ENCODE measurements around the gene E2F4.
A peak's percentile ranks its signal among the peaks of the same experiment; 100 is the strongest.

Gene E2F4

DNA sequence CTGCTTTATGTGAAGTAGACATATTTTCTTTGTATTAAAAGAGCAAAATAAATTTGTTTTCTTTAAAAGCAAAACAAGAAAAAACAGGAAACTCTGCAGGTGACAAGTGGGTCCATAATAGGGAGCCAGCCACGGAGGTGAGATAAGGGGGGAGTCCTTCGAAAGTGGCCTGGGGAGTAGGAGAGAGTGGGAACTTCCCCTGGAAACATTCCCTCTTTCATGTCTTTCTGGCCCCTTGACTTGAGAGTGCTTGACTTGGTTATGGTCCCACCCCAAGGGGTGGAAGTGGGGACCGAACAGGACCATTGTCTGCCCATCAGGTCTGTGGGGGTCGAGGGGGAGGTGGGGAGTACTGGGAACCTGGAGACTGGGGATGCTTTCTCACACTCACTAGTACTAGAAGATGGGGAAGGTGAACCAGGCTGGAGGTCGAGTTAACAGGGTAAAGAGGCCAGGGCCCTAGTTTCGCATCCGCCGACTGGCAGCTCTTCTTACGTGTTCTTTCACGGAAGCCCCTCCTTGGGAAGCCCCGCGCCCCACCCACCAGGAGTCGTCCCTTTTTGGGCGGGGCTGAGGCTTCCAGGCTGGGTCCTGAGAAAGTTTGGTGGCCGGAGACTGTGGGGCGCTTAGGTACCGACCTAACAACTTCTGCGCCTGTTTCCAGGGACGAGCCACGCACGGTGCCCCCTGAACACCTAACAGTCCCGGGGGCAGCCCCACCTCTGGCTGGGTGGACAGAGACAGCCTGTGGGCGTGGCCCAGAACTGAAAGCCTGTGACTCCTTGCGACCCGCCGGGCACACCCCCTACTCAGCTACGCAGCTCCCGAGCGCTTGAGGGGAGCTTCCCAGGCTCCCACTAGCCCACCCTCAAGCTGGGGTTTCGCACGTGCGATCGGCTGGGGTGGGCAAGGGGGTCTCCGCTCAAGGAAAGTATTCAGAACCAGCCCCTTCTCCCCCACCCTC is 33.0 kb upstream of the E2F4 start:
- DNase-seq, result peak; percentile 72

DNA sequence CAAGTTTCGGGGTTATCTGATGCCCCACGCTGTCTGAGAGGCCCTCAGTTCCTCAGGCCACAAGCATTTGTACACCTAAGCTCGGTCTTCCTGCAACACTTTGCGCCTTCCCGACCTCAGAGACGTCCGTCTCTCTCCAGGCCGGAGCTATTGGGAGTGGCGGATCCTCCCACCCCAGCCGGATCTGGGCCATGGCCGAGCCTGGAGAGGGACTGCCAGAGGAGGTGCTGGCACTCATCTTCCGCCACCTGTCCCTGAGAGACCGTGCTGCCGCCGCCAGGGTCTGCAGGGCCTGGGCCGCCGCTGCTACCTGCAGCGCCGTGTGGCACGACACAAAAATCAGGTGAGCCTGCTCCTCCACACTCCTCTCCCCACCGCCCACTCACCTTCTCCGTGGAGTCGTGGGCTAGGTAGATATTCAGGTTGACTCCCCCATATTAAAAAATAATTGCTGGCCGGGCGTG is 30.3 kb upstream of the E2F4 start:
- DNase-seq, result no peak

DNA sequence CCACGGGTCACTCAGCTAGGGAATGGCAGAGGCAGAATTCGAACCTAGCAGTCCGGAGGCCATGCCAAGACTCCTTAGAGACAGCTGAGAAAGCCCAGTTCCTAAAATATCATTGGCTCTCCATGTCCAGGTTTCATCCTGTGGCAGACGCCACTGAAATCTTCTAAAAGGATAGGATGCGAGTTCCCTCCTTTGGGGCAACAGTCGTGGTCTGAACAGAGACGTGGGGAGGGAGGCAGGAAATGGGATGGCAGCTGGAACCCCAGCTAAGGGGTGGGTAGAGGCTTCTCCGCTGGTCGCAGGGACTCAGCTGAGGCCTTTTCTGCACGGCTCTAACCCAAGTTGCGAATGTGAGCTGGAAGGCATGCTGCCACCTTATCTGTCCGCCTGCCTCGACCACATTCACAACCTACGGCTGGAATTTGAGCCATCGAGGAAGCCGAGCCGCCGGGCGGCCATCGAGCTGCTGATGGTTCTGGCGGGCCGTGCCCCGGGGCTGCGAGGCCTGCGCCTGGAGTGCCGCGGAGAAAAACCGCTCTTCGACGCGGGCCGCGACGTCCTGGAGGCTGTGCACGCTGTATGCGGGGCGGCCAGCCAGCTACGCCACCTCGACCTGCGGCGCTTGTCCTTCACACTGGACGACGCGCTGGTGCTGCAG is 29.3 kb upstream of the E2F4 start:
- DNase-seq, result no peak

DNA sequence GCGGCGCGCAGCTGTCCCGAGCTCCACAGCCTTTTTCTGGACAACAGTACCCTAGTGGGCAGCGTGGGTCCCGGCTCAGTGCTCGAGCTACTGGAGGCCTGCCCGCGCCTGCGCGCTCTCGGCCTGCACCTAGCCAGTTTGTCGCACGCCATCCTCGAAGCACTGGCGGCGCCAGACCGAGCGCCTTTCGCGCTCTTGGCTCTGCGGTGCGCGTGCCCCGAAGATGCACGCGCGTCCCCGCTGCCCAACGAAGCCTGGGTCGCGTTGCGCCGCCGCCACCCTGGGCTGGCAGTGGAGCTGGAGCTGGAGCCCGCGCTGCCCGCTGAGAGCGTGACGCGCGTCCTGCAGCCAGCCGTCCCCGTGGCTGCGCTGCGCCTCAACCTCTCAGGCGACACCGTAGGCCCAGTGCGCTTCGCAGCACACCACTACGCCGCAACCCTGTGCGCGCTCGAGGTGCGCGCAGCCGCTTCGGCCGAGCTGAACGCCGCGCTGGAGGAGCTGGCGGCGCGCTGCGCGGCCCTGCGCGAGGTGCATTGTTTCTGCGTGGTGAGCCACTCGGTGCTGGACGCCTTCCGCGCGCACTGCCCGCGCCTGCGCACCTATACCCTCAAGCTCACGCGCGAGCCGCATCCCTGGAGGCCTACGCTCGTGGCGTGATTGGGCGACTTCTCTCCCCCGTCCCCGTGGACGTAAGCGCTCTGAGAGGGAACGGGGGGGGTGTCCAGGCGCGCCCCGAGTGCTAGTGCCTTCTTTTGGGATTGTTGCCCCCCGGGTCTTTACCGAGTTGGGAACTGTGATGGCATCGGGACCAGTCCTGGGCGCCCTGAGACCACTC is 28.6 kb upstream of the E2F4 start:
- no peak for DNase-seq

DNA sequence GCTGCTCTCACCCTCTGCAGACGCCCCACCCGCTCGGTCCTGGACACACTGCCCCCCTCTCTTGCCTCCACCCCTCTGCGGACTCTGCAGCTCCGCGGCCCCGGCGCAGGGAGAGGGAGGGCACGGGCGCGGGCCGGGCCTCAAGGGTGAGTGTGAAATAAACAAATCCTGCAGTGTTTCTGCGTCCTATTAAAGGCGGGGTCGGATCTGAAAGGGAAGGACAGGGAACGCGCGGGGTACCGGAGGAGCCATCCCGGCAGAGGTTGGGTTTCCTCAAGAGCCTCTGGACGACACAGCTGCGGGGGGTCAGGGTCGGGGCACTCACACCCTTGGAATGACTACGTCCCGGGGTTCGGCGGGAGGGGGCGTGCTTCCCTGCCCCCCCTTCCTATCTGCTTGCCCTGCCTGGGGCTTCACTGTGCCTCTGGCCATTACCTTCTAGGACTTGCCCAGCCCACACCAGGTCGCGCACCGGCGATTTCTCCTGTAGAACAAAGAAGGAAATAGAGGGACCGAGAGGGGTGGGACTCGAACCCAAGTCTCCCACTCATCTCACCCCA is 27.9 kb upstream of the E2F4 start:
- no peak for DNase-seq

DNA sequence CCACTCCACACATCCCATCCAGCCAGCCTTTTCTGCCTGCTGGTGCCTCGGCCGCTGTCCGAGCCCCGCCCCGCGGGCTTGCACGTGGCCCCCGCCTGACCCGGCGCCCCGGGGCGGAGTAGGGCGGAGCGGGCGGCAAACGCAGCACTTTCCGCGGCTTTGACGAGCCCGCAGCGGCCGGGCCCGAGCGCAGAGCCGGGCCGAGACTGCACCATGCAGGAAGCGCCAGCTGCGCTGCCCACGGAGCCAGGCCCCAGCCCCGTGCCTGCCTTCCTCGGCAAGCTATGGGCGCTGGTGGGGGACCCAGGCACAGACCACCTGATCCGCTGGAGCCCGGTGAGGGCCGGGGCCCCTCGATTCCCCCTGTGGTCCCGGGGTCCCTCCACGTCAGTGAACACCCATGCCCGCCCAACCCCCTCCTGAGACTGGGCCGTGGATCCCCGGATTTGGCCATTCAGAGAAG is 27.3 kb upstream of the E2F4 start, which contains the start of gene HSF4:
HSF4 (plus strand) TSS at position 147 of the 463 bp plus-strand sequence; CDS start at position 214, 67 bp downstream.
- DNase-seq, result no peak

DNA sequence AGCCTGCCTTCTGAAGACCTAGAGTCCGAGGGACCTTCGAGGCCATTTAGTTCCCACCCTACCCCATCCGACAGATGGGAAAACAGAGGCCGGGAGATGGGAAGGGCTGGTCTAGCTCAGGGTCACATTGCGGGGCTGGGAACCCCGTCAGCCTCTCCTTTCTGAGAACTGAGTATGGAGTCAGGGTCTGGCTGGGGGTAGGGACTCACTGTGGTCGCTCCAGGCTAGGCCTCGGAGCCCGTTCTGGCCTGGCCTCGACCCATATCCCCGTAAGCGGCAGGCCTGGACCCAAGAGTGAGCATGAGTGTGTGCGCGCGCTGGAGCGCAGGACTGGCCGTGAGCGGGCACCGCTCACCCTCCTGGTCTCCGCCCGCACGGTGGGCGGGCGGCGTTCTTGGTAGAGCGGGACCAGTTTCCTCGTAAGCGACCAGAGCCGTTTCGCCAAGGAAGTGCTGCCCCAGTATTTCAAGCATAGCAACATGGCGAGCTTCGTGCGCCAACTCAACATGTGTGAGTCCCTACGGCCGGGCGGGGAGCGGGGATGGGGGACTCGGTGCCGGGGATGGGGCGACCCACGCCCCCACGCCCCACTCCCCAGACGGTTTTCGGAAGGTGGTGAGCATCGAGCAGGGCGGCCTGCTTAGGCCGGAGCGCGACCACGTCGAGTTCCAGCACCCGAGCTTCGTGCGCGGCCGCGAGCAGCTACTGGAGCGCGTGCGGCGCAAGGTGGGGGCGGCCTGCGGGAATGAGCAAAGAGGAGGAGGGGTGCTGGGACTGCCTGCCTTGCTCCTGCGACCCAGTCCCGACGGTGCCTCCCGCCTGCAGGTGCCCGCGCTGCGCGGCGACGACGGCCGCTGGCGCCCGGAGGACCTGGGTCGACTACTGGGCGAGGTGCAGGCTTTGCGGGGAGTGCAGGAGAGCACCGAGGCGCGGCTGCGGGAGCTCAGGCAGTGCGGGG is 26.6 kb upstream of the E2F4 start:
- DNase-seq, result no peak

DNA sequence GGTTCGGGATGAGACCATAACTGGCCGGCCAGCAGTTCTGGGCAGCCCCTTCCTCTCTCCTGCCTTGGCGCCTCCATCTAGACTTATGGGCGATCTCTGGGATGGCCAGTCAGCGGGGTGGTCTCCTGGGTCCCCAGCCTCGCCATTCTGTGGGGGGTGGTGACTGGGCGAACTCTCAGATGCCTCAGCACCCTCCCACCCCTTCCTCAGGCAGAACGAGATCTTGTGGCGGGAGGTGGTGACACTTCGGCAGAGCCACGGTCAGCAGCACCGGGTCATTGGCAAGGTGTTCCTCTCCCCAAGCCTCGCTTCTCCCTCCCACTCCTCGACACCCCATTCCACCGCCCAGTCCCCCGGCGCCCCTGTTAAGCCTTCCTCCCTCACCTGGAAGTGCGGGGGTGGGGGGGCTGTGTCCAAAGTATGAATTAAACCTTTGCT is 25.8 kb upstream of the E2F4 start:
- no peak for DNase-seq

DNA sequence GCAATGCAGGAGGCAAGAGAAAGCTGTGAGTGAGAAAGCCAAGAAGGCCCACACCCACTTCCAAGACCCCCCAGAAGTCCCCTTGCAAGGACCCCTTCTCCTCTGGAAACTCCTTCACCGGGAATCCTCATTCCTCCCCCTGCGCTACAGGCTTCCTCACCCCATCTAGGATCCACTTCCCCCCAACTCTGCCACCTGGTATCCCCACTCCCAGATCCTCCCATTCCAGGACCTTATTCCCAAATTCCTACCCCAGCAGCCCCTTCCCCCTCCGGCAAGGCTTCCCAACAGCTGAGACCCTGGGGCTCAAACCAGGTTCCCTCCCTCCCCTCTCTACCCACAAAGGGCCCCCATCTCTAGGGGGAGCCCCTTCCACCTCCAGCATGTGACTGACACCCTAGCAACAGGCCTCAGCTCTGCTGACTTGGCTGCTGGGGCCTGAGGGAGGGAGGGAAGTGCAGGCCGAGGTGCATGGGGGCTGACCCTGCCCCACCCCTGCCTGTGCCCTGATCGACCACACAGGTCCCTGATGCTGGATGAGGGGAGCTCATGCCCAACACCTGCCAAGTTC is 25.3 kb upstream of the E2F4 start:
- no peak for DNase-seq

DNA sequence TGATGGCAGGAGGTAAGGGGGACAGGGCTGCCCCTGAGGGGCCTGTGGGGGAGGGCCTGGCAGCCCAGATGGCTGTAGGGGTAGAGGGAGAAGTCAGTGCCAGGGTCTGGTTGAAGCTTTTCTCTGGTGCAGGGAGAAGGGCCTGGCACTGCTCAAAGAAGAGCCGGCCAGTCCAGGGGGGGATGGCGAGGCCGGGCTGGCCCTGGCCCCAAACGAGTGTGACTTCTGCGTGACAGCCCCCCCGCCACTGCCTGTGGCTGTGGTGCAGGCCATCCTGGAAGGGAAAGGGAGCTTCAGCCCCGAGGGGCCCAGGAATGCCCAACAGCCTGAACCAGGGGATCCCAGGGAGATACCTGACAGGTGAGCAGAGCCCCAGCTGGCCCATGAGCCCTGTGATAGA is 24.4 kb upstream of the E2F4 start:
- no peak for DNase-seq

DNA sequence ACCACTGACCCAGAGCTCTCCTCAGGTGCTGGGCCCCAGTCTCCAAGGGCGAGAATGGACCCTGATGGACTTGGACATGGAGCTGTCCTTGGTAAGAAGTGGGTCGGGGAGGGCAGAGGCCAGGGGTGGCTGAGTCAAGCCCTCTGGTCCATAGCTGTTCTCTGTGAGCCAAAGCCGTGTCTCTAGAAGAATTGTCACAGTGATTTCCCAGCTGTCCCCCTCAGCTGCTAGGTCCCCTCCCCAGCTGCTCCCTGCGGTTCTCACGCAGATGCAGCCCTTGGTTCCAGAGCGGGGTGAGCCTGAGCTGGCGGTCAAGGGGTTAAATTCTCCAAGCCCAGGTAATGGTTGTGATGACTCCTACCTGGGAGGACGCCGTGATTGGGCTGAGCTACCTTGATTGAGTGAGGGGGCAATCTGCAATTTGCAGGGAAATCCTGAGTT is 22.9 kb upstream of the E2F4 start:
- no peak for DNase-seq

DNA sequence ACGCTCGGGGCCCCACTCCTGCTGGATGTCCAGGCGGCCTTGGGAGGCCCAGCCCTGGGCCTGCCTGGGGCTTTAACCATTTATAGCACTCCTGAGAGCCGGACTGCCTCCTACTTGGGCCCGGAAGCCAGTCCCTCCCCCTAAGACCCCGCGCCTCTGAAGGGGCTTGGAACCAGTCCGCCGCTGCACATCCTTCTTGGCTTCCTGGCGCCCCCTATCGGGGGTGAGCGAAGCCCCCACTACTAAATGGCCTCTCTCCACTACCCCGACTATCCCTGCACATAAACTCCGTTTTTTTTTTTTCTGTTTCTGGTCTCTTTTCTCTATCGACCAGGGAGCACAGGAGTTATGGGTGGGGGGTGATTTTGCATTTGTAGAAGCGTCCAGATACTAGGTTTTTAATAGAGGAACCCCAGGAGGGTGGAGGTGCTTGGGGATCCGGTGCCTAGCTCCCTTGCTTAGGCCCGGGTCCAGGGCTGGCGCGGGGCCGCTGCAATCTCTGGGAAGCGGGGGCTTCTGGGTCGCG is 22.2 kb upstream of the E2F4 start:
- DNase-seq, result no peak

DNA sequence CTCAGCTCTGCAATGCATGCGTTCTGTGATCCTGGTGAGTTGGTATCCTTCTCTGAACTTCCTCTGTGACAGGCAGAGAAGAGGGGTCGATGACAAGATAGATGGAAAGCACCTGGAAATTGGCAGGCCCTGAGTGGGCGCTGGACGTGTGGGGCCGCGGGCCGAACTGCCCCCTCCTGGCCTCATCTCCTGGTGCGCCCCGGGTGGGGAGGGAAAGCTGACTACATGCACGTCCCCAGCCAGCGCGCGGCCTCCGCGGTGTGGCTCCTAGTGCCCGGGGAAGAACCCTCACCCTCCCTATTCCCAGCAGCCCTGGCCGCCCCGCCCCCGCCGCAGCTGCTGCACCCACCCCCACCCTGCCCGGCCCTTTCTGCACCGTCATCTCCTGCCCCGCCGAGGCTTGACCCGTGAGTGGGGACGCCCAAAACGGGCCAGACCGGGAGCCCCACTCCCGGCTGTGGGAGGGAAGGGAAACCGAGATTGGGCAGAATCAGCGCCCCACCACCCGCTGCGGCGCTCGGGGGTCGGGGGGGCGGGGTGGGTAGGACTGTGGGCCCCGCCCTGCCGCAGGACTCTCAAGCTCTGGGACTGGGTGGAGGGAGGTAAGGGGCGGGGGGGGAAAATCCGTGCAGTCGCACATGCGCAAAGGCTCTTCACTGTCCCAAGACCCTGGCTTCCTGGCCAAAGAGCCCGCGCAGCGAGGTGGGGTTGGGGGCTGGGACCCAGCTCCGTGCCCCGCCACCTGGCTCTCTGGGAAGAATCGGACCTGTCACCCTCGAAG is 21.6 kb upstream of the E2F4 start, which contains the start of gene NOL3:
NOL3 (plus strand) TSS at position 371 of the 781 bp plus-strand sequence.
- no peak for DNase-seq

DNA sequence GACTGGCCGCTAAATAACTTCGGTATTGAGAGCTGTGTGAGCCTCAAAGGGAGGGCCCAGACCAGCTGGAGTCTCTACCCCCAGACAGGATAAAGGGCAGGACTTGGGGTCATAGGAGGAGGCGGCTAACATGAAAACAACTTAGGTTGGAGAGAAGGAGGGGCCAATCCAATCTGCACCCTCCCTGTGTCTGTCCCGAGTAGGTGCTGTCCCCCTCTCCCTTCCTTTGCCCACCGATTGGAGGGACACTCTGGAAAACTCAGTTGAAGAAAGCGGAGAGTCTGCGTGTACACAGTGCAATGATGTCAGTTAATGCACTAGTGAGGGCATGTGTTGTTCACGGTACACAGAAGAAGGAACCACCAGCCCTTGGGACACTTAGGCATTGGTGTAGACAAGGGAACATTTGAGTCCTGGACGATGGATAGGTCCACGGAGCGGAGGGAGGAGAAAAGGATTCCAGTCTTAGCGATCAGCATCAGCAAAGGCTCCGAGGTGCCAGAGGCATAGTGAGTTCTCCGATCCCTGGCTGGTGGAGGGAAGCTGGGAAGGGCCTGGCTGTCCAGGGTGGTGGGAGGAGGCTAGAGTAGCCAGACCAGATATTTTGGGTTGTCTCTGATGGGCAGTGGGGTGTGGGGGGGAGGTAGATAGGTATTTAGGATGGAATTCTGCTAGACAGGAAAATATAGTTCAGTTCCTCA is 20.9 kb upstream of the E2F4 start:
- no peak for DNase-seq

DNA sequence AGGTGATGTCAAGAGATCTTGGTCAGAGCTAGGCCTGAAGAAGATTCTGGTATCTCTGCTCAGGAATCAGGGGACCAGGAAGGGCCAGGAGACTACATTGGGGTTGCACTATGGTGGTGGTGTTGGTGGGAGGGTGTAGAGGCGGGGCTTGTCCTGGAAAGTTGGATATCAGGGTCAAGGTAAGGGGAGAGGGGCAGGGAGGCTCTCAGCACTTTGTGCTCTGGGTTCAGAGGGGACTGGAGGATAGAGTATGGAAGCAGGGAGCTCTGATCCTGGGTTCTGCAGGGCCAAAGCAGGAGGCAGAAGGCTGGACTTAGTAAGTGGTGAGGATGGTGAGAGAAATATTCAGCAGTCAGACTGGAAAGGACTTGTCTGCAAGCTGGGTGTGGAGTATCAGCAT is 18.6 kb upstream of the E2F4 start:
- no peak for DNase-seq

DNA sequence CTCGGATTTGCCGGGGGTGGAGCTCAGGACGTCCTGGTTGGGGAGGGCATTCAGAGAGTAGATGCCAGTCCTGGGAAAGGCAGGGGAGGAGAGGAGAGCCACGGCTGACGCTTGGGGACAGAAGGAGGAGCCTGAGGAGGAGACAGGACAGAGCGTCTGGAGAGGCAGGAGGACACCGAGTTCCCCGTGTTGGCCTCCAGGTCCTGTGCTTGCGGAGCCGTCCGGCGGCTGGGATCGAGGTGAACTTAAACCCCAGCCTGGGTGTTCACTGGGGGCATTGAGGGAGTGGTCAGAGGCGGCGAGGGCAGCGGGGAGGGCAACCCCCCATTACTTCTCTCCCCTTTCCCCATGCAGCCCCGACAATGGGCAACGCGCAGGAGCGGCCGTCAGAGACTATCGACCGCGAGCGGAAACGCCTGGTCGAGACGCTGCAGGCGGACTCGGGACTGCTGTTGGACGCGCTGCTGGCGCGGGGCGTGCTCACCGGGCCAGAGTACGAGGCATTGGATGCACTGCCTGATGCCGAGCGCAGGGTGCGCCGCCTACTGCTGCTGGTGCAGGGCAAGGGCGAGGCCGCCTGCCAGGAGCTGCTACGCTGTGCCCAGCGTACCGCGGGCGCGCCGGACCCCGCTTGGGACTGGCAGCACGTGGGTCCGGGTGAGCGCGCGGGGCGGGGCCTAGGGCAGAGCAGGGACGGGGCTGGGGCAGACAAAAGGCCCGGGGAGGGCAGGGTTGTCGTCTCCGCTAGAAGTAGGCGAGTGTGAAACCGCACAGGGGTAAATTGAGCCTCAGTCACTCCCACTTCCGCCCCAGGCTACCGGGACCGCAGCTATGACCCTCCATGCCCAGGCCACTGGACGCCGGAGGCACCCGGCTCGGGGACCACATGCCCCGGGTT is 17.9 kb upstream of the E2F4 start:
- no peak for DNase-seq

DNA sequence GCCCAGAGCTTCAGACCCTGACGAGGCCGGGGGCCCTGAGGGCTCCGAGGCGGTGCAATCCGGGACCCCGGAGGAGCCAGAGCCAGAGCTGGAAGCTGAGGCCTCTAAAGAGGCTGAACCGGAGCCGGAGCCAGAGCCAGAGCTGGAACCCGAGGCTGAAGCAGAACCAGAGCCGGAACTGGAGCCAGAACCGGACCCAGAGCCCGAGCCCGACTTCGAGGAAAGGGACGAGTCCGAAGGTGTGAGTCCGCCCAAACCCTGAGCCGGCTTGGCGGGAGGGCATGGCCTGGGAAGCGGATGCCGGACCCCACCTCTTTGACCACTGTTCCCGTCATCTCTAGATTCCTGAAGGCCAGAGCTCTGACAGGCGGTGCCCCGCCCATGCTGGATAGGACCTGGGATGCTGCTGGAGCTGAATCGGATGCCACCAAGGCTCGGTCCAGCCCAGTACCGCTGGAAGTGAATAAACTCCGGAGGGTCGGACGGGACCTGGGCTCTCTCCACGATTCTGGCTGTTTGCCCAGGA is 17.2 kb upstream of the E2F4 start:
- no peak for DNase-seq

DNA sequence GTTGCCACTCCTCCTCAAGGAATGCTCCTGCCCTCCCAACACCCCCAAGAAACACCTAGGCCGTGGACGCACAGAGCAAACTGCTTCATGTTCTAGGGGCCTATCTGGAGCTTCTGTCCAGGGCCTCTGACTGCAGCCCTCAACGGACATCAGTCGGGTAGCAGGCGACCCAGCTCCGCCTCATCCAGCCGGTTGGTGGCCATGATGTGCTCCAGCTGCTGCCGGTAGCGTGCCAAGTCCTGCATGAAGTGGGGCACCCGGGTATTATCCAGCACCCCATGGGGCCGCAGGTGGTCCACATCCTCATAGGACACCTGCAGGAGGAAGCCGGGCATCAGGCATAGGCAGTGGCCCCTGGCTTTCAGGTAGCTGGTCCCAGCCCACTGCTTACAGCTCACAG is 15.3 kb upstream of the E2F4 start:
- DNase-seq, result no peak
